ENCODE measurements around the gene DTX1. TPM values are rescaled to one million over a fixed set of nuclear protein-coding genes. Genes with fewer than 3 reads are reported as not detected.

Gene DTX1
- total and polyA plus RNA-seq, 2 of the 8 experiments (the other 6 are each of a cell fraction or from before 2014, with no cell fraction given), result 4.7 to 6.9 TPM

DNA sequence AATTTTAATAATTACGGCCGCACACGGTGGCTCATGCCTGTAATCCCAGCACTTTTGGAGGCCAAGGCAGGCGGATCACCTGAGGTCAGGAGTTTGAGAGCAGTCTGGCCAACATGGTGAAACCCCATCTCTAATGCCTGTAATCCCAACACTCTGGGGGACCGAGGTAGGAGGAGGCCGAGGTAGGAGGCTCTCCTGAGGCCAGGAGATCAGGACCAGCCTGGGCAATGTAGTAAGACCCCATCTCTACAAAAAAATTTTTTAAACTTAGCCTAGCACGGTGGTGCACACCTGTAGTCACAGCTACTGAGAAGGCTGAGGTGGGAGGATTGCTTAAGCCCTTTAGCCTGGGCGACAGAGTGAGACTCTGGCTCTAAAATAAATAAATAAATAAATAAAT lies 87.4 kb downstream of the DTX1 start (continued):
- no peak for TF ChIP-seq RNF2 (IDR thresholded peaks at IDR 0.05; ENCODE audit: borderline replicate concordance, low read depth, low read length, missing control alignments, poor library complexity, severe bottlenecking)
- no peak for TF ChIP-seq NRF1 (IDR thresholded peaks at IDR 0.05; ENCODE audit: low read depth, low read length)
- TF ChIP-seq SP1 (IDR thresholded peaks at IDR 0.05; ENCODE audit: low read depth, low read length), result no peak
- TF ChIP-seq CBX5 (IDR thresholded peaks at IDR 0.05; ENCODE audit: low read depth, low read length), result no peak
- no peak for TF ChIP-seq POU5F1 (IDR thresholded peaks at IDR 0.05; ENCODE audit: low read depth, low read length)
- TF ChIP-seq NANOG (IDR thresholded peaks at IDR 0.05; ENCODE audit: insufficient read depth, low read depth, low read length, poor library complexity, severe bottlenecking), result no peak
- no peak for TF ChIP-seq EGR1 (IDR thresholded peaks at IDR 0.05; ENCODE audit: borderline replicate concordance, low read depth, low read length)
- TF ChIP-seq SRF (IDR thresholded peaks at IDR 0.05; ENCODE audit: low read depth, low read length), result no peak
- TF ChIP-seq TEAD4 (IDR thresholded peaks at IDR 0.05; ENCODE audit: low read depth, low read length), result no peak
- no peak for TF ChIP-seq BRCA1 (IDR thresholded peaks at IDR 0.05; ENCODE audit: low read depth, low read length)
